GM23338 (cell line): ENCODE data around the gene AHNAK2. TPM values are rescaled to one million over a fixed set of nuclear protein-coding genes. Genes with fewer than 3 reads are reported as not detected.

Experiments used
- ATAC-seq: fragments of 200-7000 bp; cut with Tn5 transposase; 3 replicates; pipeline ENCODE4 v1.9.1; 2020
- DNase-seq: peaks from one replicate; pipeline ENCODE4 v3.0.0-alpha.2; 2015; ENCODE audit warnings: low spot score
- H2AFZ ChIP-seq: fragments of 200-600 bp; sonication (generic); 2 replicates; pipeline ENCODE4 v1.8.0; 2016; ENCODE audit warnings: antibody characterized with exemption, mild to moderate bottlenecking, moderate library complexity
- H3F3A ChIP-seq: fragments of 200-600 bp; sonication (generic); replicated peaks from 2 replicates; pipeline ENCODE4 v1.8.0; 2017; ENCODE audit warnings: antibody characterized with exemption, mixed run types, low read depth
- H3K27ac ChIP-seq: fragments of 200-600 bp; sonication (generic); 2 replicates; pipeline ENCODE4 v1.6.1; 2016; ENCODE audit warnings: low read depth
- H3K27me3 ChIP-seq: fragments of 200-600 bp; sonication (generic); 2 replicates; pipeline ENCODE4 v1.8.0; 2016; ENCODE audit warnings: mild to moderate bottlenecking, mixed run types, moderate library complexity; ENCODE audit not compliant: insufficient read depth
- H3K36me3 ChIP-seq: fragments of 200-600 bp; sonication (generic); 2 replicates; pipeline ENCODE4 v1.8.0; 2016; ENCODE audit warnings: mild to moderate bottlenecking; ENCODE audit not compliant: insufficient read depth
- H3K4me1 ChIP-seq: fragments of 200-600 bp; sonication (generic); 2 replicates; pipeline ENCODE4 v1.8.0; 2016; ENCODE audit warnings: mild to moderate bottlenecking, moderate library complexity; ENCODE audit not compliant: insufficient read depth
- H3K4me2 ChIP-seq: fragments of 200-600 bp; sonication (generic); 2 replicates; pipeline ENCODE4 v1.7.1; 2017; ENCODE audit warnings: mixed run types
- H3K4me3 ChIP-seq: fragments of 200-600 bp; sonication (generic); 2 replicates; pipeline ENCODE4 v1.6.1; 2016; ENCODE audit warnings: mixed run types
- H3K79me2 ChIP-seq: fragments of 200-600 bp; sonication (generic); replicated peaks from 2 replicates; pipeline ENCODE4 v1.8.0; 2017; ENCODE audit warnings: mild to moderate bottlenecking; ENCODE audit not compliant: insufficient read depth
- H3K9me2 ChIP-seq: fragments of 200-600 bp; sonication (generic); 2 replicates; pipeline ENCODE4 v1.8.0; 2017; ENCODE audit not compliant: insufficient read depth
- H4K20me1 ChIP-seq: fragments of 200-600 bp; sonication (generic); replicated peaks from 2 replicates; pipeline ENCODE4 v1.8.0; 2017; ENCODE audit warnings: mild to moderate bottlenecking; ENCODE audit not compliant: insufficient read depth
- H3K27ac Mint-ChIP-seq: 2 replicates; pipeline ENCODE4 v1.8.0; 2020; ENCODE audit warnings: inconsistent platforms, mild to moderate bottlenecking, moderate library complexity, mixed read lengths
- H3K27me3 Mint-ChIP-seq: 3 replicates; pipeline ENCODE4 v1.8.0; 2022; ENCODE audit warnings: low read depth, mild to moderate bottlenecking, moderate library complexity, mixed read lengths, inconsistent platforms; ENCODE audit not compliant: insufficient read depth, poor library complexity
- H3K36me3 Mint-ChIP-seq: 3 replicates; pipeline ENCODE4 v1.8.0; 2021; ENCODE audit warnings: low read depth, mild to moderate bottlenecking, inconsistent platforms, moderate library complexity, mixed read lengths
- H3K4me1 Mint-ChIP-seq: 3 replicates; pipeline ENCODE4 v1.8.0; 2020; ENCODE audit warnings: mild to moderate bottlenecking, inconsistent platforms, mixed read lengths
- H3K4me3 Mint-ChIP-seq: 3 replicates; pipeline ENCODE4 v1.8.0; 2021; ENCODE audit warnings: moderate library complexity, mild to moderate bottlenecking, inconsistent platforms, mixed read lengths
- H3K9me3 Mint-ChIP-seq: 3 replicates; pipeline ENCODE4 v1.8.0; 2020; ENCODE audit warnings: moderate library complexity, mild to moderate bottlenecking, inconsistent platforms, mixed read lengths
- CREB1 ChIP-seq: fragments of 250-450 bp; sonication (Bioruptor Pico); IDR thresholded peaks from 2 replicates; pipeline ENCODE4 v1.5.0; 2020; ENCODE audit warnings: low read depth, mild to moderate bottlenecking, moderate library complexity
- JUNB ChIP-seq: IDR thresholded peaks from one replicate; pipeline ENCODE4 v1.6.1; 2016; ENCODE audit warnings: antibody characterized with exemption; ENCODE audit not compliant: unreplicated experiment
- ZNF331 ChIP-seq: fragments of 250-450 bp; sonication (Bioruptor Pico); IDR thresholded peaks from 2 replicates; pipeline ENCODE4 v1.5.0; 2020; ENCODE audit warnings: low read depth, mild to moderate bottlenecking, moderate library complexity
- polyA plus RNA-seq: library from polyadenylated mRNA; unstranded; fragments of >200 nt; fragmentation: Nextera tagmentation; extraction: Ambion mirVana; gene quantifications from 2 replicates; pipeline ENCODE4 v1.2.1, GENCODE V29; 2016
- total RNA-seq: library from RNA; depleted of rRNA; stranded (reverse); fragments of >200 nt; shearing (Covaris generic); gene quantifications from 2 replicates; pipeline ENCODE4 v1.2.3, GENCODE V29; 2014
- TF ChIP-seq, protein P1 (sequence below): IDR thresholded peaks from 2 replicates; pipeline ENCODE4 v1.6.1; 2016; ENCODE audit warnings: antibody characterized with exemption
- TF ChIP-seq, protein P2 (sequence below), 2 experiments: fragments of 200-600 bp in 1 of 2; sonication (generic) in 1 of 2; conservative IDR thresholded peaks; 2 replicates each; pipeline versions ENCODE4 v1.5.1 to v1.6.1; 2016 to 2017; ENCODE audit warnings: antibody characterized with exemption in 2 of 2, low read depth in 2 of 2, mild to moderate bottlenecking in 2 of 2, moderate library complexity in 1 of 2
- TF ChIP-seq, protein P3 (sequence below): fragments of 250-450 bp; sonication (Bioruptor Pico); IDR thresholded peaks from 2 replicates; pipeline ENCODE4 v1.5.0; 2020; ENCODE audit warnings: mild to moderate bottlenecking, moderate library complexity

AHNAK2 gene
- total and polyA plus RNA-seq, 2 experiments from 2014 or later = 1.1 to 2.6 TPM

DNA sequence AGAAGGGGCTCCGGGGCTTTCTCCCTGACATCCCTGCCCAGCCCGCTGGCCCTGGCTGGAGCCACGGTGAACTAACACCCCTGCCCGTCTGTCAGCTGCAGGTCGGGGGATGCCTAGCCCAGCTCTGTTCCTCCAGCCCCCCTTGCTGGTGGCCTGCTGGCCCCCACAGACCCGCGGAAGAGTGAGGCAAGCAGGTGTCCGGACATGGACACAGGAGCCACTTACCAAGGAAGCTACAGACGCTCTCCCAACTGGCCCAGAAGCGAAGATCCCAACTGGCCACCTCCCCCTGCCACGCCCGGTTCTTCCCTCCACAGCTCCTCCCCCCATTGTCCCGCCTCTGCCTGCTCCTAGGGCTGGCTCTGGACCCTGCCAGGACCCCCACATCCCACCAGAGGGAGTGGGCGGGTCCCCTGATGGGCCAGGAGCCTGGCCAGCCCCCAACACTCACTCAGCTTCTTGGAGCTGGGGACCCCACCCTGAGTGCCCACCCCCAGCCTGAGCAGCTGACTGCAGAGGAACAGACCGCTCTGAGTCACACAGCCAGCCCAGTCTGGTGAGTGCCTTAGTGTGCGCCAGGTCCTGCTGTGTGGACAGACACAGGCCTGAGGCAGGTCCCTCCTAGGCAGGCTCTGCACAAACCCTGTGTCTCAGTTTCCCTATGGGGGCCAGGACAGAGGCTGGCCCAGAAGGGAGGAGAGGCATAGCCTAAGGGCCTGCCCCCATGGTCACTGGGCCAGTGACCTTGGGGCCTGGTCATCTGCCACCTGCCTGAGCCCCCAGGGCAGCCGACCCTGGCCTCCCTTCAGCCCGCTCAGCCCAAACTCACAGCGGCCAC lies 7.7 kb downstream of the AHNAK2 start (continued):
- TF ChIP-seq, protein P1, sequence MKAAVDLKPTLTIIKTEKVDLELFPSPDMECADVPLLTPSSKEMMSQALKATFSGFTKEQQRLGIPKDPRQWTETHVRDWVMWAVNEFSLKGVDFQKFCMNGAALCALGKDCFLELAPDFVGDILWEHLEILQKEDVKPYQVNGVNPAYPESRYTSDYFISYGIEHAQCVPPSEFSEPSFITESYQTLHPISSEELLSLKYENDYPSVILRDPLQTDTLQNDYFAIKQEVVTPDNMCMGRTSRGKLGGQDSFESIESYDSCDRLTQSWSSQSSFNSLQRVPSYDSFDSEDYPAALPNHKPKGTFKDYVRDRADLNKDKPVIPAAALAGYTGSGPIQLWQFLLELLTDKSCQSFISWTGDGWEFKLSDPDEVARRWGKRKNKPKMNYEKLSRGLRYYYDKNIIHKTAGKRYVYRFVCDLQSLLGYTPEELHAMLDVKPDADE = no peak
- TF ChIP-seq, protein P2, sequence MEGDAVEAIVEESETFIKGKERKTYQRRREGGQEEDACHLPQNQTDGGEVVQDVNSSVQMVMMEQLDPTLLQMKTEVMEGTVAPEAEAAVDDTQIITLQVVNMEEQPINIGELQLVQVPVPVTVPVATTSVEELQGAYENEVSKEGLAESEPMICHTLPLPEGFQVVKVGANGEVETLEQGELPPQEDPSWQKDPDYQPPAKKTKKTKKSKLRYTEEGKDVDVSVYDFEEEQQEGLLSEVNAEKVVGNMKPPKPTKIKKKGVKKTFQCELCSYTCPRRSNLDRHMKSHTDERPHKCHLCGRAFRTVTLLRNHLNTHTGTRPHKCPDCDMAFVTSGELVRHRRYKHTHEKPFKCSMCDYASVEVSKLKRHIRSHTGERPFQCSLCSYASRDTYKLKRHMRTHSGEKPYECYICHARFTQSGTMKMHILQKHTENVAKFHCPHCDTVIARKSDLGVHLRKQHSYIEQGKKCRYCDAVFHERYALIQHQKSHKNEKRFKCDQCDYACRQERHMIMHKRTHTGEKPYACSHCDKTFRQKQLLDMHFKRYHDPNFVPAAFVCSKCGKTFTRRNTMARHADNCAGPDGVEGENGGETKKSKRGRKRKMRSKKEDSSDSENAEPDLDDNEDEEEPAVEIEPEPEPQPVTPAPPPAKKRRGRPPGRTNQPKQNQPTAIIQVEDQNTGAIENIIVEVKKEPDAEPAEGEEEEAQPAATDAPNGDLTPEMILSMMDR (conservative IDR thresholded peaks at IDR 0.05; ENCODE audit: low read depth in 2 of 2) = no peak
- TF ChIP-seq CREB1 (CRISPR knock-in tag) (no peak), ZNF331 (CRISPR knock-in tag) (no peak), JUNB (no peak)

DNA sequence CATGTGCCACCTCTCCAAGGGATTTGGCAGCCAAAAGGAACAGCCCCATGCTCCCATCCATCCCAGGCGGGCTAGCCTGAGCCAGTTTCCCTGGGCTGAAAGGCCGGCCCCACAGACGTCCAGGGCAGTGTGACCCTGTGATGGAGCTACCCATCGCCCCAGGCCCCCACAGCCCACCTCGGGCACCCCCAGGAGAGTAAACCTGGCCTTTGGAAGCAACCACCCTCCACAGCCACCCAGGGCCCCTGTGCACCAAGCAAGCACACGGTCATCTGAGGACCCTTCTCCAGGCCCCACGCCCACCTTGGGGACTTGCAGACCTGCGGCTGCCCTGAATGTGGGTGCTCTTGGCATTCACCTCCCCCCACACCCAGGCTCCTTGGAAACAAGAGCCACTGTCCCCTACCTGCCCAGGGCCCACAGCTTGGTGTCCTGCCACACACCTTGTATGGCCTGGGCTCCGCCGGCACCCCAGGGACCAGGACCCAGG lies 8.4 kb downstream of the AHNAK2 start:
- no peak overlapping the region for H2AFZ ChIP-seq
- TF ChIP-seq JUNB = no peak
- TF ChIP-seq, protein P3, sequence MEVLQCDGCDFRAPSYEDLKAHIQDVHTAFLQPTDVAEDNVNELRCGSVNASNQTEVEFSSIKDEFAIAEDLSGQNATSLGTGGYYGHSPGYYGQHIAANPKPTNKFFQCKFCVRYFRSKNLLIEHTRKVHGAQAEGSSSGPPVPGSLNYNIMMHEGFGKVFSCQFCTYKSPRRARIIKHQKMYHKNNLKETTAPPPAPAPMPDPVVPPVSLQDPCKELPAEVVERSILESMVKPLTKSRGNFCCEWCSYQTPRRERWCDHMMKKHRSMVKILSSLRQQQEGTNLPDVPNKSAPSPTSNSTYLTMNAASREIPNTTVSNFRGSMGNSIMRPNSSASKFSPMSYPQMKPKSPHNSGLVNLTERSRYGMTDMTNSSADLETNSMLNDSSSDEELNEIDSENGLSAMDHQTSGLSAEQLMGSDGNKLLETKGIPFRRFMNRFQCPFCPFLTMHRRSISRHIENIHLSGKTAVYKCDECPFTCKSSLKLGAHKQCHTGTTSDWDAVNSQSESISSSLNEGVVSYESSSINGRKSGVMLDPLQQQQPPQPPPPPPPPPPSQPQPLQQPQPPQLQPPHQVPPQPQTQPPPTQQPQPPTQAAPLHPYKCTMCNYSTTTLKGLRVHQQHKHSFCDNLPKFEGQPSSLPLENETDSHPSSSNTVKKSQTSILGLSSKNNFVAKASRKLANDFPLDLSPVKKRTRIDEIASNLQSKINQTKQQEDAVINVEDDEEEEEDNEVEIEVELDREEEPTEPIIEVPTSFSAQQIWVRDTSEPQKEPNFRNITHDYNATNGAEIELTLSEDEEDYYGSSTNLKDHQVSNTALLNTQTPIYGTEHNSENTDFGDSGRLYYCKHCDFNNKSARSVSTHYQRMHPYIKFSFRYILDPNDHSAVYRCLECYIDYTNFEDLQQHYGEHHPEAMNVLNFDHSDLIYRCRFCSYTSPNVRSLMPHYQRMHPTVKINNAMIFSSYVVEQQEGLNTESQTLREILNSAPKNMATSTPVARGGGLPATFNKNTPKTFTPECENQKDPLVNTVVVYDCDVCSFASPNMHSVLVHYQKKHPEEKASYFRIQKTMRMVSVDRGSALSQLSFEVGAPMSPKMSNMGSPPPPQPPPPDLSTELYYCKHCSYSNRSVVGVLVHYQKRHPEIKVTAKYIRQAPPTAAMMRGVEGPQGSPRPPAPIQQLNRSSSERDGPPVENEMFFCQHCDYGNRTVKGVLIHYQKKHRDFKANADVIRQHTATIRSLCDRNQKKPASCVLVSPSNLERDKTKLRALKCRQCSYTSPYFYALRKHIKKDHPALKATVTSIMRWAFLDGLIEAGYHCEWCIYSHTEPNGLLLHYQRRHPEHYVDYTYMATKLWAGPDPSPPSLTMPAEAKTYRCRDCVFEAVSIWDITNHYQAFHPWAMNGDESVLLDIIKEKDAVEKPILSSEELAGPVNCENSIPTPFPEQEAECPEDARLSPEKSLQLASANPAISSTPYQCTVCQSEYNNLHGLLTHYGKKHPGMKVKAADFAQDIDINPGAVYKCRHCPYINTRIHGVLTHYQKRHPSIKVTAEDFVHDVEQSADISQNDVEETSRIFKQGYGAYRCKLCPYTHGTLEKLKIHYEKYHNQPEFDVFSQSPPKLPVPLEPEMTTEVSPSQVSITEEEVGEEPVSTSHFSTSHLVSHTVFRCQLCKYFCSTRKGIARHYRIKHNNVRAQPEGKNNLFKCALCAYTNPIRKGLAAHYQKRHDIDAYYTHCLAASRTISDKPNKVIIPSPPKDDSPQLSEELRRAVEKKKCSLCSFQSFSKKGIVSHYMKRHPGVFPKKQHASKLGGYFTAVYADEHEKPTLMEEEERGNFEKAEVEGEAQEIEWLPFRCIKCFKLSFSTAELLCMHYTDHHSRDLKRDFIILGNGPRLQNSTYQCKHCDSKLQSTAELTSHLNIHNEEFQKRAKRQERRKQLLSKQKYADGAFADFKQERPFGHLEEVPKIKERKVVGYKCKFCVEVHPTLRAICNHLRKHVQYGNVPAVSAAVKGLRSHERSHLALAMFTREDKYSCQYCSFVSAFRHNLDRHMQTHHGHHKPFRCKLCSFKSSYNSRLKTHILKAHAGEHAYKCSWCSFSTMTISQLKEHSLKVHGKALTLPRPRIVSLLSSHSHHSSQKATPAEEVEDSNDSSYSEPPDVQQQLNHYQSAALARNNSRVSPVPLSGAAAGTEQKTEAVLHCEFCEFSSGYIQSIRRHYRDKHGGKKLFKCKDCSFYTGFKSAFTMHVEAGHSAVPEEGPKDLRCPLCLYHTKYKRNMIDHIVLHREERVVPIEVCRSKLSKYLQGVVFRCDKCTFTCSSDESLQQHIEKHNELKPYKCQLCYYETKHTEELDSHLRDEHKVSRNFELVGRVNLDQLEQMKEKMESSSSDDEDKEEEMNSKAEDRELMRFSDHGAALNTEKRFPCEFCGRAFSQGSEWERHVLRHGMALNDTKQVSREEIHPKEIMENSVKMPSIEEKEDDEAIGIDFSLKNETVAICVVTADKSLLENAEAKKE (CRISPR knock-in tag) = no peak
- Mint-ChIP-seq H3K9me3 (no peaks in the 10 kb centered on the region), H3K4me3 (no peak overlapping the region), H3K27me3 (peaks cover 17% of the 10 kb centered on the region), H3K36me3 (no peaks in the 10 kb centered on the region), H3K4me1 (peaks cover 10% of the 10 kb centered on the region; the same call in 2 of the 3 replicates), H3K27ac (no peak overlapping the region)
- H3K4me1 ChIP-seq = peaks cover 13% of the 10 kb centered on the region; the same call in 1 of the 2 replicates
- no peaks in the 10 kb centered on the region for H3K79me2 ChIP-seq
- no peaks in the 10 kb centered on the region for H3K36me3 ChIP-seq
- no peak overlapping the region for H3K27ac ChIP-seq
- H4K20me1 ChIP-seq = no peaks in the 10 kb centered on the region
- H3K4me2 ChIP-seq = no peak overlapping the region
- H3F3A ChIP-seq = no peaks in the 10 kb centered on the region
- H3K4me3 ChIP-seq = no peak overlapping the region
- DNase-seq (no peak), ATAC-seq (no peak)
- no peaks in the 10 kb centered on the region for H3K9me2 ChIP-seq
- no peaks in the 10 kb centered on the region for H3K27me3 ChIP-seq
